Nasal cavity respiratory epithelium epithelial cell of viscerocranial mucosa (primary cell): ENCODE results near the gene ZNF528. TPM values are rescaled to one million over a fixed set of nuclear protein-coding genes. Genes with fewer than 3 reads are reported as not detected.

Source experiments
- total RNA-seq: library from RNA; depleted of rRNA; stranded (reverse); fragments of >200 nt; gene quantifications from 2 replicates; pipeline ENCODE4 v1.2.3, GENCODE V29; 2014

ZNF528 gene
- total RNA-seq = 20.8 and 39.9 TPM in 2 replicates

DNA sequence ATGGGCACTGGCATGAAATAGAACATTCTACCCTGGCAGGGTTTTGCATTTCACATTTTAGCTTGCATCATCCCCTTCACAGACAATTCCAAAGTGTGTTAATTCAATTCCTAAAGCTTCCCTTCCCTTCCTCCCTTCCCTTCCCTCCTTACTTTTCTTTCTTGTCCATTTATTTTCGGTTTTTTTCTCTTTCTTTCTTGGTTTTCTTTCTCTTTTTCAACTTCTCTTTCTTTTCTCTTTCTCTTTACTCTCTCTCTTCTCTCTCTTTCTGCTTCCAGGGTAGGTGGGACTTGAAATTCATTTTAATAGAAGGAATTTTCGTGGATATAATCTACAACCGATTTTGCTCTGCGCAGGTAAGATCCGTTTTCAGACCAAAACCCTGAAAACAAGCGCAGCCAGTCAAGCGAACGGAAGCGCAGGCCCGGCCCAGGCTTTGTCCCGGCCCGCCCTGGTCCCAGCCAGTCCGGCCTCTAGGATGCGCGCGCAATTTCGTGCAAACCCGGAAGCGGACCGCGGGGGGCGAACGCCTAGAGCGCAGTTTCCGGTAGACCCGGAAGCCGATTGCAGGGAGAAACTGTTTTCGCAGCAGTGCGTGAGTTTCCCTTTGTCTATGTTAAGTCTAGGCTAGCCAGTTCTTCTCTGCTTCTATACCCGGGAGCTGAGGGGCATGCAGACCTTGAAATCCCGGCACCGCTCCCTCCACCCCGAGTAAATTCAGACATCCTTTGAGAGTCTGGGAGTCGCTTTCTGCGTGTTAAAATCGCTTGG, at the start of gene ZNF528:
Gene ZNF528, plus strand, starts transcription at position 540 of the 771 bp plus-strand sequence. CDS start 4,165 bp downstream, outside the sequence.

DNA sequence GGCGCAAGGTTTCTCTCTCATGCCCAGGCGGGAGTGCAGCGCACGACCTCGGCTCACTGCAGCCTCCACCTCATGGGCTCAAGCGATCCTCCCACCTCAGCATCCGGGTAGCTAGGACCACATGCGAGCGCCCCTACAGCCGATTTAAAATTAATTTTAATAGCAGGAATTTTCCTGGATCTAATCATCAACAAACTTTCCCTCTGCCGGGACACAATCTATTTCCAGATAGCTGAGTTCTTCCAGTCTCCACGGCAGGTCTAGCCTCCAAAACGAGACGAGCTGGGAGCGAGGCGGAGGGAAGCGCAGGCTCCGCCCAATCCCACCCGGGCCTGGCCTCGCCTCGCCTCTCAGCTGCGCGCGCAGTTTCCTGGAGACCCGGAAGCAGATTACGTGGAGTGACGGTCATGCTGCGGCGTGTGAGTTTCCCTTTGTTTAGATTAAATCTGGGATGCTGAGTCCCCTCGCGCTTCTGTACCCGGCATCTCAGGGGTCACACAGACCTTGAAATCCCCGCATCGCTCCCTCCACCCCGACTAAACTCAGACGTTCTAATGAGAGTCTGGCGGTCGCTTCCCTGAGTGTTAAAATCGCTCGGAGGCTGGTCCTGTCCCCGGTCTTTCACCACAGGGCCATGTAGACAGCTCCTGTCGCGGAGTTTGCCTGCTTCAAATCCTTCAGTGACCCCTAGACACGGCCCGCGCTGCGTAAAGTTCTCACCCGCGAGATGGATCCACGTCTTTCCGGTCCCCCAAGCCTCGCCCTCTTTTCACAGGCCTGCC, 27.9 kb upstream of the ZNF528 start, which contains the start of gene ZNF880:
Gene ZNF880, plus strand, starts transcription at position 365 of the 782 bp plus-strand sequence. Its CDS starts 43 bp downstream, at position 408.

DNA sequence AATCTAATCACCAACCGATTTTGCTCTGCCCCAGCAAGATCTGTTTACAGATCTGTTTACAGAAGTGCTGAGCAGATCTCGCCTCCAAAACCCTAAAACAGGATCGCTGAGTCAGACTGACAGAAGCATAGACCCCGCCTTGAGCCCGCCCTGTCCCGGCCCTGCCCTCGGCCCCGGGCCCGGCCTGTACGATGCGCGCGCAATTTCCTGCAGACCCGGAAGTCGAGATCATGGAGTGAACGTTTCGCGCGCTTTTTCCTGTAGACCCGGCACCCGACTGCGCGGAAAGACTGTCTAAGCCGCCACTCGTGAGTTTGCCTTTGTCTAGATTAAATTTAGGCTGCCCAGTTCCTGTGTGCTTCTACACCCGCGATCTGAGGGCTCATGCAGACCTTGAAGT, 31.3 kb downstream of the ZNF528 start, which contains the start of gene ZNF534:
Gene ZNF534, plus strand, starts transcription at position 212 of the 400 bp plus-strand sequence. CDS start 2,327 bp downstream, outside the sequence.

DNA sequence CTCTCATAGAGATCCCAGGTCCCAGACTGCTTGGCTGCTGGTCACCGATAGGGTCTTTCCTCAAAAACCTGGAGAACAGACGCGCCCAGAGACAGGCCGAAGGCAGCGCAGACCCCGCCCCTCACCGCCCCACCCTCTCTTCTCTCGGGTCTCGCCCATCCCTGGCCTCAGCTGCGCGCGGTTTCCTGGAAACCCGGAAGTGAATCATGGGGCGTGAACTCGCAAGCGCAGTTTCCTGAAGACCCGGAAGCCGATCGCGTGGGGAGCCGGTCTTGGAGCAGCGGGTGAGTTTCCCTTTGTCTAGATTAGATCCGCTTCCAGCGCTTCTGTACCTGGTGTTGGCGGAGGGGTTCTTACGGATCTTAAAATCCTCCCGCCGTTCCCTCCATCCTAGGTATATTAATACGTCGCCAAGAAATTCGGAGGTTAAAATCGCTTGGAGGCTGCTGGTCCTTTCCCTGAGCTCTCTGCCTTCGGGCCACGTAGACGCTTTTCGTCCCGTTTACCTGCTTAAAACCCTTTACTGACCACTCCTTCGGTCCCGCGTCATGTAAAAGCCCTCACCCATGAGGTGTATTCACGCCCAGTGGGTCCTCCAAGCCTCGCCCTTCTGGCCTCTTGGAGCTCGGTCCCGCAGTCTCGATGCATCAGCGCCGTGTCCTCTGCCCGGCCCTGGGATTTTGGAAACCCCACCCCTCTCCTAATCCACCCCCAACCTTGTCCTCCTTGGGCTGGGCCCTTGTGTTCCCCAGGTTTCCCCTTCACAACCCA, 55.9 kb downstream of the ZNF528 start, which contains the start of gene ZNF578:
Gene ZNF578, plus strand, starts transcription at position 230 of the 771 bp plus-strand sequence. CDS start 48,293 bp downstream, outside the sequence.

Other genes with a start within 250 kb of the ZNF528 start
- 4.8 and 12.2 TPM in 2 replicates for gene ZNF836, start 226.2 kb upstream of the ZNF528 start, total RNA-seq
- gene PPP2R1A, start 207.8 kb upstream of the ZNF528 start, total RNA-seq = 109 and 218 TPM in 2 replicates
- 12.6 and 23.6 TPM in 2 replicates for gene ZNF766, start 128.3 kb upstream of the ZNF528 start, total RNA-seq
- 3.4 and 7.5 TPM in 2 replicates for gene ZNF480, start 100.7 kb upstream of the ZNF528 start, total RNA-seq
- 1.4 and 6.5 TPM in 2 replicates for gene ZNF610, start 61.6 kb upstream of the ZNF528 start, total RNA-seq
- 23.9 and 28.6 TPM in 2 replicates for gene ZNF880, start 27.9 kb upstream of the ZNF528 start, total RNA-seq
- gene ZNF534, start 31.3 kb downstream of the ZNF528 start, total RNA-seq = under 0.01 and 0.07 TPM in 2 replicates
- gene ZNF578, start 55.7 kb downstream of the ZNF528 start, total RNA-seq = 2.1 and 5.8 TPM in 2 replicates
- 18.5 and 45.5 TPM in 2 replicates for gene ZNF808, start 129.8 kb downstream of the ZNF528 start, total RNA-seq
- 17.1 and 27.7 TPM in 2 replicates for gene ZNF701, start 172.4 kb downstream of the ZNF528 start, total RNA-seq
- gene ZNF83, start 240.5 kb downstream of the ZNF528 start, total RNA-seq = 97.4 and 173 TPM in 2 replicates